GM12864 (cell line): ENCODE data around the gene MEGF6.

Experiments used
- DNase-seq: peaks from one replicate; pipeline ENCODE4 v3.0.0-alpha.2; 2011; ENCODE audit warnings: low read depth
- H3K4me3 ChIP-seq: 2 replicates; pipeline ENCODE4 v1.5.1; 2011; ENCODE audit warnings: mild to moderate bottlenecking, low read depth, low read length, control low read depth
- TF ChIP-seq, protein P1 (sequence below): IDR thresholded peaks from 2 replicates; pipeline ENCODE4 v1.5.1; 2011; ENCODE audit warnings: low read depth, mild to moderate bottlenecking, moderate library complexity, low read length, control low read depth, inconsistent platforms; ENCODE audit errors: missing control alignments

Gene MEGF6

DNA sequence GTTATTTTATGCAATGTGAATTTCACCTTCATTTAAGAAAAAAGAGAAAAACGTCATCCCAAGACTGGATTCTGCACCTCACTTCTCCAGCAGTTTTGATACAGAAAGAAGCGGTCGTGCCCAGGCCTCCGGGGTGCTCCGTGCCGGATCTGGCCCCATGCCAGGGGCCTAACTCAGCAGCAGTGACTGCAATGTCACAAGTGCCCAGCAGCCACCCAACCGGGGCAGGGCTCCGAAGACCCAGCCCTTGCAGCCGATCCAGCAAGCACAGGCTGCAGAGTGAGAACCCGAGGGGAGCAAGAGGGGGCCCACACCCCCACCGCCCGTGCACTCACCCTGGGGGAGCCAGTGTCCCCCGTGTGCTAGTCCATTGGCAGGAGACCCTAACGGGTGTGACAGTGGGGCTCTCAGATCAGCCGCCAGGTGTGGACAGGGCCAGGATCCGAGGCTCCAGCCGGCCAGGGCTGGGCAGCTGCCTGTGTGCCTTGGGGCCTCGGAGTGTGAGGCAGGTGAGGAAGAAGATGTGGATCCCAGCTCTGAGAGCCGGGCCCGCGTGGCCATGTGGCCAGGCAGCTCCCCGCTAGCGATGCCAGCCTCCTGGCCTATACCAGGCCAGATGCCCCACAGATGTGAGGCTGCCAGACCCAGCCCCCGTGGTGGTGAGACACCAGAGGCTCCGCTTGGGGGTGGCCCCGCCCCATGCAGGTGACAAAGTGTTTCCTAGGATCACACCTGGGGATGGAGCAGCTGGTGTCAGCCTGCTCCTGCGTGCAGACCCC lies 60.6 kb downstream of the MEGF6 start:
- TF ChIP-seq, protein P1, sequence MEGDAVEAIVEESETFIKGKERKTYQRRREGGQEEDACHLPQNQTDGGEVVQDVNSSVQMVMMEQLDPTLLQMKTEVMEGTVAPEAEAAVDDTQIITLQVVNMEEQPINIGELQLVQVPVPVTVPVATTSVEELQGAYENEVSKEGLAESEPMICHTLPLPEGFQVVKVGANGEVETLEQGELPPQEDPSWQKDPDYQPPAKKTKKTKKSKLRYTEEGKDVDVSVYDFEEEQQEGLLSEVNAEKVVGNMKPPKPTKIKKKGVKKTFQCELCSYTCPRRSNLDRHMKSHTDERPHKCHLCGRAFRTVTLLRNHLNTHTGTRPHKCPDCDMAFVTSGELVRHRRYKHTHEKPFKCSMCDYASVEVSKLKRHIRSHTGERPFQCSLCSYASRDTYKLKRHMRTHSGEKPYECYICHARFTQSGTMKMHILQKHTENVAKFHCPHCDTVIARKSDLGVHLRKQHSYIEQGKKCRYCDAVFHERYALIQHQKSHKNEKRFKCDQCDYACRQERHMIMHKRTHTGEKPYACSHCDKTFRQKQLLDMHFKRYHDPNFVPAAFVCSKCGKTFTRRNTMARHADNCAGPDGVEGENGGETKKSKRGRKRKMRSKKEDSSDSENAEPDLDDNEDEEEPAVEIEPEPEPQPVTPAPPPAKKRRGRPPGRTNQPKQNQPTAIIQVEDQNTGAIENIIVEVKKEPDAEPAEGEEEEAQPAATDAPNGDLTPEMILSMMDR: no peak
- DNase-seq: no peak
- H3K4me3 ChIP-seq: no peak overlapping the region

DNA sequence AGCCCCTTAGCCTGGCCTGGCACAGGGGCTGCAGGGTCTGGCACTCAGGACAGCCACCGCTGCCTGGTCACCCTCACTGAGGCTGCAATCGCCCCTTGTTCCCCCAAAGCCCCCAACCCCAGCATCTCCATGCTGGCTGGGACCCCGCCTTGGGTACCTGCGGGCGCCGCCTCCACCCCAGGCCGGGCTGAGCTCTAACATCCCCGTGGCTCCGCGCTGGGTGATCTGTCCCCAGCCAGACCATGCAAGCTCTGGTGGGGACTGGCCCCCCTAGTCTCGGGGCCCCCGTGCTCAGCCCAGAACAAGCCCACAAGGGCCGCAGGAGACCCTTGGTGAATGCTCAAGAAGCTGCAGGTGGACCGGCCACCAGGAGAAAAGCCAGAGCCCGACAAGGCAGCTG lies 62.4 kb downstream of the MEGF6 start:
- no peak for DNase-seq
- TF ChIP-seq, protein P1: no peak
- no peak overlapping the region for H3K4me3 ChIP-seq

DNA sequence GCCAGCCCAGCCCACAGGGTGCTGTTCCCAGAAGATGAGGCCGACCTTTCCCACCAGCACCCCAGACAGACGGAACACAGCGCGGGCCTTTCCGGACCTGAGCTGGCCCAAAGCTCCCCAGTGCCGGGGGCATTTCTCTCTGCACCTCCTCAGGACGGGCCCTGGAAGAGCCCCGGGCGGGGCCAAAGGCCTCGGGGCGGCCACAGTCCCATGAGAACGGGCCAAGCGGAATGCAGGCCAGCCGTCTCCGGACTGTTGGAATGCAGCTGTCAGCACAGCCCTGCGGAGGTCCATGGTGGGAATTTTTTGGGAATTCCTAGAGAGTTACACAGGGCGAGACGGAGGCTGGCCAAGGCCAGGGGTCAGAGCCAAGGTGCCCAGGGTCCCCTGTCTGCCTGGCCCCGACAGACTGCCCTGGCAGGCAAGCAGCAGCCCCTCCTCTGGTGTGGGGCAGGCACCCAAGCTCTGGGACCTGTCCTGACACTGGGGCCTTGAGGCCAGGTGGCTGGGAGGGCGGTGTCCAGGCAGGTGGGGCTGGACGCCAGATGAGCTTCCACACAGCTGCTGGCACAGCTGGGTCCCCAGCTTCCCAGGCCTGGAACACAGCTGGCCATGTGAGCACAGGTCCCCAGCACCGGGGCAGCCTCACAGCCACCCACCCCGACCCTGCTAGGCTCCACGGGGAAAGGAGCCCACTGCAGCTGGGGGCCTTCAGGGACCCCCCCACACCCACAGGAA lies 63.0 kb downstream of the MEGF6 start:
- TF ChIP-seq, protein P1: no peak
- no peak overlapping the region for H3K4me3 ChIP-seq
- DNase-seq: no peak

DNA sequence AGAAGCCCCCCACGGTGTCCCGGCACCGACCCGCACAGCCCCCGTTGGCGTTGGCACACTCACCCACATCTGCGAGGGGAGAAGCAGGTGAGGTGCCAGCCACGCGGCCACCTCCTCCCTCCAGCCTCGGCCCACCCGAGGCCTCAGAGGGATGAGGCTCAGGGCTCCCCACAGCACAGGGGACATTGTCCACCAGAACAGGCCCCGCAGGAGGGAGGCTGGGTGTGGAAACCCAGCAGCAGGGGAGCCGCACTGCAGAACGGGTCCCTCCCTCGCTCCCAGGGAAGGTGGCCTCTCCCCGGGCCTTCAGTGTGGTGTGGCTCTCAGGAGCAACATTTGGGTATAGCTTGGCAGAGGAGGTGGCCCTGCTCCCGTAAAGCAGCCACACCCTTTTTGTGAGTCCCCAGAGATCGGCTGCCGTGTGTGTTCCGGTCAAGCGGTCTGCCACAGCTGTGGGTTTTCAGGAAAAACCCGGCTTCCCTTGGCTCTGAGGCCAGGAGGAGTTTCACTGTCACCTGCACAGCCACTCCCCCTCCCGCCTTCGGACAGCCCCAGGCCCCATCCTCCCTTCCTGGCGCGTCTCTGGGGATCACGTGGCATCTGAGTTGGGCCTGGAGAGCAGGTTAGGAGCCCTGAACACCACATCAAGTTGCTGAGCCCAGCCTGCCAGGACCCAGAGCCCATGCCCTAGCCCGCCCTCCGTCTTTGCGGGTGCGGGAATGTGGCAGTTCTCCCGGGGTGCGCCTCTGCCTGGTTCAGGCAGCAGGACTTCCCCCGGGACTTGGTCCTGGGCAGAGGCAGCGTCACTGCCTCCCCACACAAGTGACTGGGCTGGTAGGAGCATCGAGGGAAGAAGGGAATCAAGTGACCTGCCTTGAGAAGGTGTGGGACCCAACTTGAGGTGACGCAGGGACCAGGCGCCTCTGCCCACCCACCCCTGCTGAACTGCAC lies 64.0 kb downstream of the MEGF6 start:
- H3K4me3 ChIP-seq: no peak overlapping the region
- TF ChIP-seq, protein P1: no peak
- no peak for DNase-seq

DNA sequence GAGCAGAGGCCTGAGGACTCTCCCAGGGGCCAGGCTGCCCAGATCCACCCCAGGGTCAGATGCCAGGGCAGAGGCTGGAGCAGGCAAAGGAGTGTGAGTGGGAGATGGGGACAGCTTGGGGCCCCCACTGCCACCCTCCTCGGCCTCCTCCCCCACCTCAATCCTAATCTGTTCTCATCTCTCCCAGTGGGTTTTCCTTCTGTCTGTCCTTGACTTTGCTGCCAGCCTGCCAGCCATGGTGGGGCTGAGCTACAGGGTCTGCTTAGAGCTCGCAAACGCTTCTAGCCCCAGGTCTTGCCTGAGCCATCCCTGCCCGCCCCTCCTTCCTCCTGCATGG lies 65.3 kb downstream of the MEGF6 start:
- TF ChIP-seq, protein P1: no peak
- no peak overlapping the region for H3K4me3 ChIP-seq
- DNase-seq: no peak

DNA sequence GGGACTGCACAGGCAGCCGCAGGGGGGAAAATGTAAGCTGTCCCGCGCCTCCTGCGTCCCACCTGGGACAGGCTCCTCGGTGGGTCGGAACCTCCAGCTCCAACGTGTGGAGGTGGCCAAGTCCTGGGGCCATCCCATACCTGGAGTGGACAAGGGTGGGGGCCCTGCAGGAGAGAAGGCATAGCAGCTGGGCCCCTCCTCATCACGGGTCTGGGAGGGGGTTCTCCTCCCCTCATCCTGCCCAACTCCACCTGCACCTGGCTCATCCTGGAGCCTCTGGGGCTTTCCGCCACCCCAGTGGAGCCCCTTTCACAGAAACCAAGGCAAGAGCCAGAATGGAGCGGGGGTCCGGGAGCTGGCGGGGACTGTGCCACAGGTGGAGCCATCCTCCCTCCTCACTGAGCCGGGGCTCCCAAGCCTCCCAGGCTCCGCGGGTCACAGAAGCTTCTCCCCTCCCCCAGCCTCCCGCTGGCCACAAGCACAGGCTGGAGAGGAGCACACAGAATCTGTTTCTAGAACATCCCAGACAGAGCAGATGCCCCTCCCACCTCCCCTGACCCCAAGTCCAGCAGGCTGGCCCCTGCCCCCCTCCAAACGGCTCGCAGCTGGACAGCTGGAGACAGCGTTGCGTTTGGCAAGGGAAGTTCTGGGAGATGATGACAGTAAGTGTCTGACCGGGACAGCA lies 65.8 kb downstream of the MEGF6 start:
- H3K4me3 ChIP-seq: no peak overlapping the region
- TF ChIP-seq, protein P1: no peak
- no peak for DNase-seq
